ENCODE data around the gene CERS6. TPM values are rescaled to one million over a fixed set of nuclear protein-coding genes. Genes with fewer than 3 reads are reported as not detected.
"Not testable (repeated sequence)": the region's sequence is repeated elsewhere in the genome, so short reads cannot be mapped to it uniquely, and the experiment has no call there.

Gene CERS6
- total RNA-seq, 1 donor from 2014 or later = 10.9 TPM

GRCh38 chr2:168765401-168765800, 309.3 kb downstream of the CERS6 start:
- intact Hi-C loops (cut with DNase I) = no loop called here
- no peaks in the 10 kb centered on the region for H3K27me3 ChIP-seq
- no peak overlapping the region for H3K4me3 ChIP-seq
- DNase-seq (ENCODE audit: low spot score in 2 of 2) = no peak
- no peaks in the 10 kb centered on the region for H3K4me1 ChIP-seq
- H3K27ac ChIP-seq = no peak overlapping the region
- H3K36me3 ChIP-seq = peaks cover 0 to 11% of the 10 kb centered on the region in 2 donors
- TF ChIP-seq CTCF (IDR thresholded peaks at IDR 0.05) = no peak
- H3K9me3 ChIP-seq = no peaks in the 10 kb centered on the region

GRCh38 chr2:168766600-168766999, 310.5 kb downstream of the CERS6 start:
- Histone ChIP-seq H3K4me3 (no peak overlapping the region), H3K27ac (no peak overlapping the region), H3K36me3 (peaks cover 0 to 11% of the 10 kb centered on the region in 2 donors), H3K4me1 (no peaks in the 10 kb centered on the region), H3K9me3 (no peaks in the 10 kb centered on the region), H3K27me3 (no peaks in the 10 kb centered on the region)
- intact Hi-C loops (cut with DNase I) = no loop called here
- no peak for DNase-seq (ENCODE audit: low spot score in 2 of 2)
- TF ChIP-seq CTCF (IDR thresholded peaks at IDR 0.05) = no peak

GRCh38 chr2:168767258-168767657, 311.2 kb downstream of the CERS6 start:
- no peak overlapping the region for H3K27ac ChIP-seq
- no peaks in the 10 kb centered on the region for H3K4me1 ChIP-seq
- H3K27me3 ChIP-seq = no peaks in the 10 kb centered on the region
- no peak for TF ChIP-seq CTCF (IDR thresholded peaks at IDR 0.05)
- peaks cover 0 to 11% of the 10 kb centered on the region in 2 donors for H3K36me3 ChIP-seq
- H3K4me3 ChIP-seq = no peak overlapping the region
- intact Hi-C loops (cut with DNase I) = no loop called here
- no peak for DNase-seq (ENCODE audit: low spot score in 2 of 2)
- H3K9me3 ChIP-seq = no peaks in the 10 kb centered on the region

- H3K36me3 ChIP-seq = peaks cover 0 to 11% of the 10 kb centered on the region in 2 donors
- H3K4me1 ChIP-seq; H3K27me3 ChIP-seq; DNase-seq (ENCODE audit: low spot score in 2 of 2); H3K4me3 ChIP-seq; intact Hi-C loops (cut with DNase I); H3K9me3 ChIP-seq; H3K27ac ChIP-seq: not testable (repeated sequence)
Measured at GRCh38 chr2:168768357-168768756, 312.3 kb downstream of the CERS6 start.

GRCh38 chr2:168770796-168771195, 314.7 kb downstream of the CERS6 start:
- Histone ChIP-seq H3K36me3 (peaks cover 0 to 11% of the 10 kb centered on the region in 2 donors), H3K27me3 (no peaks in the 10 kb centered on the region), H3K4me1 (no peaks in the 10 kb centered on the region), H3K9me3 (no peaks in the 10 kb centered on the region), H3K4me3 (no peak overlapping the region), H3K27ac (no peak overlapping the region)
- no peak for DNase-seq (ENCODE audit: low spot score in 2 of 2)
- intact Hi-C loops (cut with DNase I) = no loop called here
- no peak for TF ChIP-seq CTCF (IDR thresholded peaks at IDR 0.05)

- Histone ChIP-seq H3K27me3 (no peaks in the 10 kb centered on the region), H3K4me1 (no peaks in the 10 kb centered on the region), H3K9me3 (no peaks in the 10 kb centered on the region), H3K36me3 (peaks cover 0 to 5% of the 10 kb centered on the region in 2 donors), H3K27ac (no peak overlapping the region), H3K4me3 (no peak overlapping the region)
- no peak for TF ChIP-seq CTCF (IDR thresholded peaks at IDR 0.05)
- no peak for DNase-seq (ENCODE audit: low spot score in 2 of 2)
- intact Hi-C loops (cut with DNase I) = no loop called here
Measured at GRCh38 chr2:168772704-168773103, 316.6 kb downstream of the CERS6 start.
